Thyroid gland (tissue), 4 donors: ENCODE measurements around the gene SLC22A4. TPM values are rescaled to one million over a fixed set of nuclear protein-coding genes. Genes with fewer than 3 reads are reported as not detected.

Source experiments
- DNase-seq, 2 donors: peaks; one replicate each; pipeline ENCODE4 v3.0.0-alpha.2; 2019
- H3K27ac ChIP-seq, 3 donors: fragments of 200-600 bp; sonication (generic); 1 replicate in 2 of 3; 2 replicates in 1 of 3; pipeline ENCODE4 v1.5.1; 2016 to 2019; ENCODE audit warnings: mild to moderate bottlenecking in 1 of 3, moderate library complexity in 1 of 3
- H3K27me3 ChIP-seq: fragments of 200-600 bp; sonication (generic); one replicate; pipeline ENCODE4 v1.5.1; 2019
- H3K36me3 ChIP-seq, 2 donors: fragments of 200-600 bp; sonication (generic); one replicate each; pipeline ENCODE4 v1.5.1; 2016 to 2019
- H3K4me1 ChIP-seq, 2 donors: fragments of 200-600 bp; sonication (generic); one replicate each; pipeline ENCODE4 v1.5.1; 2017 to 2019
- H3K4me3 ChIP-seq, 3 donors: fragments of 200-600 bp; sonication (generic); replicated peaks in 1 of 3; 1 replicate in 2 of 3; 2 replicates in 1 of 3; pipeline ENCODE4 v1.5.1; 2016; ENCODE audit warnings: mild to moderate bottlenecking in 1 of 3
- H3K9me3 ChIP-seq: fragments of 200-600 bp; sonication (generic); one replicate; pipeline ENCODE4 v1.5.1; 2017
- CTCF ChIP-seq, 6 experiments: fragments of 200-600 bp in 3 of 6; fragments of 450-650 bp in 3 of 6; sonication (generic) in 3 of 6; IDR thresholded peaks; one replicate each; pipeline ENCODE4 v1.5.1; 2016 to 2019; ENCODE audit warnings: antibody characterized with exemption in 6 of 6, mild to moderate bottlenecking in 2 of 6, inconsistent platforms in 1 of 6, moderate library complexity in 1 of 6
- POLR2A ChIP-seq, 2 donors: fragments of 450-650 bp; IDR thresholded peaks; one replicate each; pipeline ENCODE4 v1.6.1; 2017; ENCODE audit warnings: antibody characterized with exemption in 2 of 2, mild to moderate bottlenecking in 2 of 2, moderate library complexity in 1 of 2
- WGBS, 2 donors: methylation state at CpG; one replicate each; pipeline ENCODE4 v1.1.5; 2017; 5-methylcytosine and 5-hydroxymethylcytosine counted together
- intact Hi-C: fragments of 100-400 bp; cut with DNase I; formaldehyde crosslinking; loops from one replicate; pipeline ENCODE4 v1.15.1; 2023
- total RNA-seq, 4 donors: library from RNA; depleted of rRNA; stranded (reverse); fragments of >200 nt; gene quantifications; one replicate each; pipeline ENCODE4 v1.2.3, GENCODE V29; 2016

The SLC22A4 gene
- total RNA-seq, 4 donors from 2014 or later, result 0.54 to 0.78 TPM; not detected in 2

DNA sequence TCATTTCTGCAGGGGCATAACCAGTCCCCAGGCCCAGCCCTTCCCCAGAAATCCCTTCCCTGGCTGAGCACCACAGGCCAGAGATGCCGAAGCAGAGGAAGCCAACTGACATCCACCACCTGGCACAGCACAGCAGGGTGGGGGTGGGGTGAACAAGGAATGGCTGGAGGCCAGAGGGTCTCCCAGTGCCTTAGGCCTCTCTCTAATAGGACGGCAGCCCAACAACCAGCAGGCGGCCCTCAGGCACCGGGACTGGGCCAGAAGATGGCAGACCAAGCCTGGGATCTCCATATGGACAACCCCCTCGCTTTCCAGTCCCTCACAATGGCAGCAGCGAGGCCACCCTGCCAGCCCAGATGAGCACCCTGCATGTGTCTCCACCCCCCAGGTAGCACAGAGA lies 23.5 kb upstream of the SLC22A4 start:
- intact Hi-C loops, result loop anchor here (5.0 kb wide), 1 partner anchor 232 kb away; no protein-coding TSS in a partner anchor
- H3K27ac ChIP-seq, result no peak overlapping the region
- H3K9me3 ChIP-seq, result no peaks in the 10 kb centered on the region
- no peak overlapping the region for H3K4me3 ChIP-seq
- TF ChIP-seq POLR2A (IDR thresholded peaks at IDR 0.05) (no peak), CTCF (IDR thresholded peaks at IDR 0.05) (no peak)
- no peaks in the 10 kb centered on the region for H3K36me3 ChIP-seq
- DNase-seq, result no peak
- H3K4me1 ChIP-seq, result peaks cover under 1 to 28% of the 10 kb centered on the region in 2 donors
- no peaks in the 10 kb centered on the region for H3K27me3 ChIP-seq
- 91 to 92% methylated on average over 4 to 6 of the region's 6 CpGs for WGBS, 2 donors

GRCh38 chr5:132271251-132272246 lies 22.6 kb upstream of the SLC22A4 start:
- Histone ChIP-seq H3K4me3 (no peak overlapping the region), H3K4me1 (peaks cover 0 to 20% of the 10 kb centered on the region in 2 donors), H3K27ac (no peak overlapping the region), H3K9me3 (no peaks in the 10 kb centered on the region), H3K27me3 (no peaks in the 10 kb centered on the region), H3K36me3 (no peaks in the 10 kb centered on the region)
- DNase-seq, result peak in 1 of 2 donors; percentile 32
- intact Hi-C loops, result loop anchor here (5.0 kb wide), 1 partner anchor 231 kb away; no protein-coding TSS in a partner anchor
- TF ChIP-seq POLR2A (IDR thresholded peaks at IDR 0.05), result no peak
- TF ChIP-seq CTCF (IDR thresholded peaks at IDR 0.05), result no peak
- WGBS, 2 donors, result 66 to 73% methylated on average over 60 to 73 of the region's 77 CpGs

- H3K27ac ChIP-seq, result no peak overlapping the region
- peak in 1 of 2 donors; percentile 64 for DNase-seq
These were observed 21.6 kb upstream of the SLC22A4 start for GRCh38 chr5:132272311-132273210.

DNA sequence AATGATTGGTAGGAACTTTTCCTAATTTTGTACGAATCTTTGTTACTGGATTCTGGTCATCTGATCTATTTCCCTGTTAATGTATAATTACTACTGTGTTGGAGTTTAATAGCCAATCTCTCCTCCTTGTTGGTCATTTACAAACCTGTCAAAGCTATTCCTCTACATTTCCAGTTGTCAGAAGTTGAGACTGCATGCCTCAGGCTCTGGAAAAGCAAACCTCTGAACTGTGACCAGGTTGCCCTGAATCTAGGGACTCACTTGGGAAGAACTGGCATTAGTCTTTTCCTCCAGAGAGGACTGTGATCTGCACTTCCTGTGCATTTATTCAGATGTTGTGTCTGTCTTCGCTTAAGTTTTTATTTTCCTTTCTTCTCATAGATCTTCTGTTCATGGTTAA lies 20.6 kb upstream of the SLC22A4 start:
- Histone ChIP-seq H3K27me3 (no peaks in the 10 kb centered on the region), H3K4me1 (peaks cover 0 to 19% of the 10 kb centered on the region in 2 donors), H3K4me3 (no peak overlapping the region), H3K9me3 (no peaks in the 10 kb centered on the region), H3K36me3 (no peaks in the 10 kb centered on the region), H3K27ac (no peak overlapping the region)
- peak in 1 of 2 donors; percentile 20 for DNase-seq
- no peak for TF ChIP-seq POLR2A (IDR thresholded peaks at IDR 0.05)
- TF ChIP-seq CTCF (IDR thresholded peaks at IDR 0.05), result no peak
- WGBS, 2 donors, result 77 to 80% methylated on average over 2 of the region's 2 CpGs
- intact Hi-C loops, result loop anchor here (5.0 kb wide), 1 partner anchor 229 kb away; no protein-coding TSS in a partner anchor

More at GRCh38 chr5:132272311-132273210, 21.6 kb upstream of the SLC22A4 start:
- Histone ChIP-seq H3K4me1 (peaks cover 0 to 19% of the 10 kb centered on the region in 2 donors), H3K36me3 (no peaks in the 10 kb centered on the region), H3K9me3 (no peaks in the 10 kb centered on the region), H3K4me3 (no peak overlapping the region), H3K27me3 (no peaks in the 10 kb centered on the region)
- TF ChIP-seq CTCF (IDR thresholded peaks at IDR 0.05) (peak; percentile 53 to 93 (median 72)), POLR2A (IDR thresholded peaks at IDR 0.05) (no peak)
- intact Hi-C loops, result loop anchor here (5.0 kb wide), 1 partner anchor 230 kb away; no protein-coding TSS in a partner anchor
- WGBS, 2 donors, result 59% methylated on average over 37 of the region's 37 CpGs
